Measurements from ENCODE around the gene SMCO2. TPM values are rescaled to one million over a fixed set of nuclear protein-coding genes. Genes with fewer than 3 reads are reported as not detected.

SMCO2 gene
- not detected for total RNA-seq

DNA sequence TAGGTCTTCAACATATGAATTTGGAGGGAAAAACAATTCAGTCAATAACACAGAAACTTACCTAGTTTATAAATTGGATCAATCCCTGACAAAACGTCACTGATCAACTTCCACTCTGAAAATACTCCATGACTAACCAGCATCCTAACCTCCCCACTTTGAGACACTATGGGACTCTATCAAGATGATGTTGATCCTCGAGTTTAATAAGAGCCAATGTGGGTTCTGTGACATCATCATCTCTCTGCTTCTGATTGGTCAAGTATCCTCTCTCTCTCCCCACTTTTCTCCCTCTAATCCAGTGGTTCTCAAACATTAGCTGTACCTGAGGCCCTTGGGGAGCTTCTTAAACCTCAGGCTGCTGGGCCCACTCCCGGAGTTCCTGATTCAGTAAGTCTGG, at the start of gene SMCO2:
Gene SMCO2 (plus strand): TSS at position 301 of the 400 bp plus-strand sequence. CDS start 23,896 bp downstream, outside the sequence.
- H3K27me3 Mint-ChIP-seq: no peaks in the 10 kb centered on the region
- H3K27ac Mint-ChIP-seq: no peak within 1 kb of the TSS
- peaks cover 10% of the 10 kb centered on the region for H3K9me3 Mint-ChIP-seq
- no peak for DNase-seq
- no peaks in the 10 kb centered on the region for H3K4me1 Mint-ChIP-seq
- H3K36me3 Mint-ChIP-seq: no peaks in the 10 kb centered on the region
- H3K4me3 Mint-ChIP-seq: no peak within 1 kb of the TSS

- no peaks in the 10 kb centered on the region for H3K9me3 Mint-ChIP-seq
- no peaks in the 10 kb centered on the region for H3K4me1 Mint-ChIP-seq
- peaks cover 3% of the 10 kb centered on the region for H3K27me3 Mint-ChIP-seq
- no peak overlapping the region for H3K4me3 Mint-ChIP-seq
- DNase-seq: no peak
- no peak overlapping the region for H3K27ac Mint-ChIP-seq
- peaks cover 4% of the 10 kb centered on the region for H3K36me3 Mint-ChIP-seq
Measured at GRCh38 chr12:27398466-27398865, 48.1 kb upstream of the SMCO2 start.

- Mint-ChIP-seq H3K4me1 (no peaks in the 10 kb centered on the region), H3K9me3 (no peaks in the 10 kb centered on the region), H3K27me3 (peaks cover 3% of the 10 kb centered on the region), H3K4me3 (no peak overlapping the region), H3K36me3 (peaks cover 4% of the 10 kb centered on the region), H3K27ac (no peak overlapping the region)
- no peak for DNase-seq
Measured at GRCh38 chr12:27399074-27399473, 47.5 kb upstream of the SMCO2 start.

DNA sequence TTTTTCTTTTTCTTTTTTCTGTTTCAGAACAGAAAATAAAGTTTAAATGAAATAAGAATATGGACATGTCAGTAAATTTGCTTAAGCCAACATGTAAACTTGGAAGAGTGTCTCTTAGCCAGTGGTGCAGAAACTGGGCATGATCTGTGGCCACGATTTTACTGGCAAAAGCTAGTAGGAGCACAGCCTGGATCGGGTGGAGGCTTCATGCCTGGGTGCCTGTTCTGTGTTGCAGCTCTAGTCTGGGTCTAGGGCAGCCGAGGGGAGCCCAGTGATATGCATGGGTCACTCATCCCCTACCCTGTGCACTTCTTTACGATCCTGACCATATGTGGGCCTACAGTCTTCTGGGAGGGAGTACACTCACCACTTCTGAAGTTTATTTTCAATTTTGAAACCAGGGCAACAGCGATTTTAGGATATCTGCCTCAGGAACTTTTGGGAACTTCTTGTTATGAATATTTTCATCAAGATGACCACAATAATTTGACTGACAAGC, 45.6 kb upstream of the SMCO2 start:
- Mint-ChIP-seq H3K36me3 (peaks cover 9% of the 10 kb centered on the region), H3K27me3 (peaks cover 3% of the 10 kb centered on the region)

GRCh38 chr12:27412047-27412446, 34.5 kb upstream of the SMCO2 start:
- H3K27ac Mint-ChIP-seq: no peak overlapping the region
- H3K4me3 Mint-ChIP-seq: no peak overlapping the region
- H3K9me3 Mint-ChIP-seq: peaks cover 6% of the 10 kb centered on the region
- no peaks in the 10 kb centered on the region for H3K4me1 Mint-ChIP-seq
- peaks cover 2% of the 10 kb centered on the region for H3K36me3 Mint-ChIP-seq
- DNase-seq: no peak
- peaks cover 8% of the 10 kb centered on the region for H3K27me3 Mint-ChIP-seq

More for the DNA sequence above, 45.6 kb upstream of the SMCO2 start:
- Mint-ChIP-seq H3K4me3 (no peak overlapping the region), H3K27ac (no peak overlapping the region), H3K4me1 (no peaks in the 10 kb centered on the region), H3K9me3 (no peaks in the 10 kb centered on the region)
- no peak for DNase-seq

DNA sequence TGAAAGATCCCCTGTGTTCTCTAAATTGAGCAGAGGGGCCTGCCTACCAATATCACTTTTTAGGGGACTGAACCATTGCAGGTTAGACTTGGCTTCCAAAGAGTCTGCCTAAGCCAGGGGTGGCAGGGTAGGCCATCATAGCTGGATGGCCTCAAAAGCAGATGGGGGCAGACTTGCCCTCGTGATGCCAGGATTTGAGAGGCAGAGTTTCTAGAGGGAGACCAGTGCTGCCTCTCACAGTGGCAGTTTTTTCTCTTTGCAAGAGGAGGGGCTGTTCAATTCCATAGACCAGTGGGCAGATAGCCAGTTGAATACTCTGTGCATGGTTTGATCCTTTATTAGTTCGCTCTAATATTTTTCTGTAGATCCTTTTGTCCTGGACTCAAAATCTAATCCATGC, 23.8 kb upstream of the SMCO2 start:
- Mint-ChIP-seq H3K27ac (no peak overlapping the region), H3K27me3 (no peaks in the 10 kb centered on the region), H3K36me3 (peaks cover 10% of the 10 kb centered on the region), H3K4me3 (no peak overlapping the region), H3K9me3 (no peaks in the 10 kb centered on the region), H3K4me1 (no peaks in the 10 kb centered on the region)
- no peak for DNase-seq

GRCh38 chr12:27424631-27425230, 21.8 kb upstream of the SMCO2 start:
- Mint-ChIP-seq H3K4me1 (no peaks in the 10 kb centered on the region), H3K36me3 (peaks cover 2% of the 10 kb centered on the region)

GRCh38 chr12:27425306-27425705, 21.2 kb upstream of the SMCO2 start:
- Mint-ChIP-seq H3K27me3 (no peaks in the 10 kb centered on the region), H3K36me3 (no peaks in the 10 kb centered on the region), H3K27ac (no peak overlapping the region), H3K4me3 (no peak overlapping the region), H3K9me3 (no peaks in the 10 kb centered on the region), H3K4me1 (no peaks in the 10 kb centered on the region)
- DNase-seq: no peak

More at GRCh38 chr12:27424631-27425230, 21.8 kb upstream of the SMCO2 start:
- Mint-ChIP-seq H3K27me3 (no peaks in the 10 kb centered on the region), H3K9me3 (no peaks in the 10 kb centered on the region), H3K4me3 (no peak overlapping the region), H3K27ac (no peak overlapping the region)
- no peak for DNase-seq

DNA sequence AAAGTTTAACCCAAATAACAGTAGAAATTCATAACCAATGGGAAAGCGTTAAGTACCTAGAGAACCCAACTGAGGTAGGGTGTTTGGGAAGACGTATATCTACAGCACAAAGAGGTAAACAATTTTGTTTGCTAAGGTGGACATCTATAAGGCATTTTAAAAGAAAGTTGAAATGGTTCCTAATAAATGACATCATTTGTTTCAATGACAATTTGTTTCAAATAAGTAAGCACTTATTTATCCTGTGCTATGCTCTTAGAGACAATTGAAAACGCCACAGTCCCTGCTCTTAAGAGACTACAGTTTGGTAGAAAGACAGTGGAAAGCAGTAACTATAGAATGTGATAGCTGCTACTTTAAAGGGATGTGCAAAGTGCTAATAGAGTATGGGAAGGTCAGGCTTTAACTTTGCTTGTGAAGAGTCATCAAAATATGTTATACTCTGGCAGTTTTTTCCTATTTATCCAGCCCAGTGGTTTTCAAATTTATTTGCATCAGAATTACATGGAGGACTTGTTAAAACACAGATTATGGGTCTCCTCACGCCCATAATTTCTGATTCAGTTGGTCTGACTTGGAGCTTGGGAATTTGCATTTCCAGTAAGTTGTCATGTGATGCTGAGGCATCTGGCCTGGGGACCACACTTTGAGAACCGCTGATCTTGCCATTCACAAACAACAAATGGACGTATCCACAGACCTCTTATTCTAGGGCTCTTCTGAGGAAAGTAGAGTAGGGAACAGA, 19.6 kb upstream of the SMCO2 start:
- no peak for DNase-seq
- Mint-ChIP-seq H3K36me3 (peaks cover 3% of the 10 kb centered on the region), H3K4me3 (no peak overlapping the region), H3K27me3 (peaks cover 7% of the 10 kb centered on the region), H3K9me3 (no peaks in the 10 kb centered on the region), H3K27ac (no peak overlapping the region), H3K4me1 (peaks cover 6% of the 10 kb centered on the region)

GRCh38 chr12:27427824-27428223, 18.7 kb upstream of the SMCO2 start:
- Mint-ChIP-seq H3K4me1 (peaks cover 6% of the 10 kb centered on the region), H3K4me3 (no peak overlapping the region), H3K36me3 (peaks cover 3% of the 10 kb centered on the region), H3K9me3 (no peaks in the 10 kb centered on the region), H3K27me3 (peaks cover 11% of the 10 kb centered on the region), H3K27ac (no peak overlapping the region)
- DNase-seq: no peak

GRCh38 chr12:27428466-27428865, 18.1 kb upstream of the SMCO2 start:
- Mint-ChIP-seq H3K9me3 (no peaks in the 10 kb centered on the region), H3K4me3 (no peak overlapping the region), H3K4me1 (peaks cover 6% of the 10 kb centered on the region), H3K36me3 (peaks cover 3% of the 10 kb centered on the region), H3K27me3 (peaks cover 11% of the 10 kb centered on the region), H3K27ac (no peak overlapping the region)
- no peak for DNase-seq

DNA sequence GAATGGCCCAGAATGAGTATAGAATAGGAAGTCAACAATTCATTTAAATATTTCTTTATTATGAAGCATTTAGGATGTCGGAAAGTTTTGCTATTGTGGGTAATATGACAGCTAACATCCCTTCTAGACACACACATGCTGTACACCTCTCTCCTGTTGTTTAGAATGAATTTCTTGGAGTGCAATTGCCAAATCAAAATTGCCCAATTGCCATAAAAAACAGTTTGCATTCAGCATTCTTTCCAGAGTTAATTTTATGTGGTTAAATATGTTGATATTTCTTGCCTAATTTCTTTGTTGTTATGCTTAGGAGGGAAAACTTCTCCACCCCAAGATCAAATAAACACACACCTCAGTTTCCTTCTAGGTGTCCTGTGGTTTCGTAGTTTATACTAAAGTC, 16.9 kb upstream of the SMCO2 start:
- Mint-ChIP-seq H3K4me3 (no peak overlapping the region), H3K27ac (no peak overlapping the region), H3K9me3 (no peaks in the 10 kb centered on the region), H3K36me3 (peaks cover 3% of the 10 kb centered on the region), H3K4me1 (peaks cover 6% of the 10 kb centered on the region), H3K27me3 (peaks cover 11% of the 10 kb centered on the region)
- no peak for DNase-seq

DNA sequence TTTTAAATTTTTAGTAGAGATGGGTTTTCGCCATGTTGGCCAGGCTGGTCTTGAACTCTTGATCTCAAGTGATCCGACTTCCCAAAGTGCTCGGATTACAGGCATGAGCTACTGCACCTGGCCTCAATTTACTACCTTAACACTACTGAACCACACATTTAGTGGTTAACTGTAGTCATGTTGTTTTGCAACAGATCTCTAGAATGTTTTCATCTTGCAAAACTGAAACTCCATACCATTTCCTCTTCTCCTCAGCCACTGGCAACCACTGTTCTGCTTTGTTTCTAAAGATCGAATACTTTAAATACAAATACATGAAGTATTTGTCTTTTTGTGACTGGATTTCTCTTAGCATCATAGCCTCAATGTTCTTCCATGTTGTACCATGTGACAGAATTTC, 15.4 kb upstream of the SMCO2 start:
- Mint-ChIP-seq H3K36me3 (peaks cover 3% of the 10 kb centered on the region), H3K4me3 (no peak overlapping the region), H3K27me3 (peaks cover 12% of the 10 kb centered on the region), H3K4me1 (peaks cover 16% of the 10 kb centered on the region), H3K9me3 (no peaks in the 10 kb centered on the region), H3K27ac (no peak overlapping the region)
- no peak for DNase-seq

DNA sequence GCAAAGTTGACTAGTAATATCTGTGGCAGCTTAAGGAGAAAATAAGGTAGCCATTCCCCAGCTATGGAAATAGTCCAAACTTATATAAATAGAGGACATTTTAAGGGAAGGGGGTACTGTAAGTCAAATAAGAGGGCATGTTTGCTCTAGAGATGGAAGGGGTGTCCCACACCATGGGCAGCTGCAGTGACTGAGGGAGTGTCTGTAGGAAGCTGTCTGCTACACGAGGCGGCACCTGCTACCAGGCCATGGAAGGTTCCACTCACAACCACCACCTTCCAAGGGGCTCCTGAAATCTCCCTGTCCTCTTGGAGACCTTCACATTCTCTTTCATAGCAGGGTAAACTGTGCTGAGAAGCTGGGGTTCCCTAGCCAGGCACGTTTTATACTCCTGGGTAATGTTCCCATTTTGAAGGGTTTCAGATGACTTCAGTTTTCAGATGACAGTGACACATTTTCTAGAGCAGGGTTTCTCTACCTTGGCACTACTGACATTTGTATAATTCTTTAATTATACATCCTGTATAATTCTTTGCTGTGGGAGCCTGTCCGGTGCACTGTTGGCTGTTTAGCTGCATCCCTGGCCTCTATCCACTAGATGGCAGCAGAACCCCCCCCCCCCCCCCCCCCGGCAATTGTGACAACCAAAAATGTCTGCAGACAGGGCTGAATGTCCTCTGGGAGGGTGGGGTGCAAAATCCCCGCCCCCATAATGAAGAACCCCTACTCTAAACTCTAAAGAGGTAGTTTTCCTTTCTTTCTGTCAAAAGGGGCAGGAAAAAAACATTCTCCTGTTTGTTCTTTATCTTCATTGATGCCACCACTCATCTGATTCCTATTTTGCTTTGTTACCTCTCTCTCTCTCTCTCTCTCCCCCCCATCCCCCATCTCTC, 11.6 kb upstream of the SMCO2 start:
- Mint-ChIP-seq H3K4me3 (no peak overlapping the region), H3K27me3 (peaks cover 23% of the 10 kb centered on the region), H3K36me3 (peaks cover 3% of the 10 kb centered on the region), H3K9me3 (no peaks in the 10 kb centered on the region), H3K4me1 (peaks cover 23% of the 10 kb centered on the region), H3K27ac (peak overlapping the region; percentile 22)
- DNase-seq: no peak

GRCh38 chr12:27436029-27436428, 10.5 kb upstream of the SMCO2 start:
- no peak for DNase-seq
- Mint-ChIP-seq H3K4me1 (peaks cover 22% of the 10 kb centered on the region), H3K9me3 (no peaks in the 10 kb centered on the region), H3K36me3 (peaks cover 3% of the 10 kb centered on the region), H3K27ac (no peak overlapping the region), H3K27me3 (peaks cover 22% of the 10 kb centered on the region), H3K4me3 (no peak overlapping the region)
